ENCODE data around the gene CTCFL.

CTCFL gene

DNA sequence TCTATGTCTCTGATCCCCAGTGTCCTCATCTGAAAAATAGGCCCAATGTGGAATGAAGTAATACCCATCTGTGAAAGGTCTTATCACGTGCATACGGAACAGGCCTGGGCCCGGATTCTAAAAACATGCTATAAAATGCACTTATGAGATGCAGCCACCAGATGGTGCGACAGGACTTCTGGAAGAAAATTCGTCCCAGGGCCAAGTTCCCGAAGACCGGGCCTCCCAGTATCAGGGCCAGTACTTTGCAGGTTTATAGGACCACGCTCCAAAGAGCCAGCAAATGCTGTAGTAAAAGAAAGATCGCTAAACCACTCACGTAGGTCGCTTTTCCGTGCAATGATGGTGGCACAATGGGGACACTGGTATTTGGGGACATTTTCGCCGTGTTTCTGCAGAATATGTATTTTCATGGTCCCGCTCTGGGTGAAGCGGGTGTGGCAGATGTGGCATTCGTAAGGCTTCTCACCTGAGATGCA, 10.6 kb downstream of the CTCFL start:
- TF ChIP-seq, protein P1, sequence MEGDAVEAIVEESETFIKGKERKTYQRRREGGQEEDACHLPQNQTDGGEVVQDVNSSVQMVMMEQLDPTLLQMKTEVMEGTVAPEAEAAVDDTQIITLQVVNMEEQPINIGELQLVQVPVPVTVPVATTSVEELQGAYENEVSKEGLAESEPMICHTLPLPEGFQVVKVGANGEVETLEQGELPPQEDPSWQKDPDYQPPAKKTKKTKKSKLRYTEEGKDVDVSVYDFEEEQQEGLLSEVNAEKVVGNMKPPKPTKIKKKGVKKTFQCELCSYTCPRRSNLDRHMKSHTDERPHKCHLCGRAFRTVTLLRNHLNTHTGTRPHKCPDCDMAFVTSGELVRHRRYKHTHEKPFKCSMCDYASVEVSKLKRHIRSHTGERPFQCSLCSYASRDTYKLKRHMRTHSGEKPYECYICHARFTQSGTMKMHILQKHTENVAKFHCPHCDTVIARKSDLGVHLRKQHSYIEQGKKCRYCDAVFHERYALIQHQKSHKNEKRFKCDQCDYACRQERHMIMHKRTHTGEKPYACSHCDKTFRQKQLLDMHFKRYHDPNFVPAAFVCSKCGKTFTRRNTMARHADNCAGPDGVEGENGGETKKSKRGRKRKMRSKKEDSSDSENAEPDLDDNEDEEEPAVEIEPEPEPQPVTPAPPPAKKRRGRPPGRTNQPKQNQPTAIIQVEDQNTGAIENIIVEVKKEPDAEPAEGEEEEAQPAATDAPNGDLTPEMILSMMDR (IDR thresholded peaks at IDR 0.05), result peak; percentile 68

DNA sequence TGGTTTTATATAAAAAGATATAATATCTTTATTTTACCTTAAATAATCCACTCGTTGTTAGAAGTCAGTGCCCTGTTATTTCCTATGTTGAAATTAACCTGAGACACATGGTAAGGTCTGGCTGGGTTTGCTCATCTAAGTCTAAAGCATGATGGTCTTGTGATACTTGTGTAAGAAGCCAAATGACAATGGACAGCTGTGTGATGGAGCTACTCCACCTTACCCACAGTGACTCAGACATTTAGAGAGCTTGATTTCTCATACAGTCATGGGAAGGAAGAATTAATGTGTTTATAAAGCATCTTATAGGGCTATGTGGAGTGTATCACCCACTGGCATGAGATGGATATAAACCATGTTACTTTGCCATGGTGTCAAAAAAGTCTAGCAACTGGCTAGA, 11.7 kb downstream of the CTCFL start:
- TF ChIP-seq, protein P1 (IDR thresholded peaks at IDR 0.05), result no peak

DNA sequence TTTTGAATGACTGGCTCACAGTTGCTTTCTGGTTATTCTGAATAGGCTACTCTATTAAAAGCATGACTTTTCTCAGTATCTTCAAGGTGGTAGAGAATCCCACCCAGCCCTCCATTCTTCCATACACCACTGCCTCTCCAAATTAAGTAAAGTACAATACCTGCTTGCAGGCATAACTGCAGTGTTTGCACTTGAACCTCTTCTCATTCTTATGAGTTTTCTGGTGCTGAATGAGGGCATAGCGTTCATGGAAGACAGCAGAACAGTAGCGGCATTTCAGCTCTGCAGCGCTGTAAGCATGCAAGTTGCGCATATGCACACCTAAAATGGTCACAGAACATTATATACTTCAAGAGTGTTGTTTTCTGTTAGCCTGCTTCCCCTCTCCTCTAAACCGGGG, 12.5 kb downstream of the CTCFL start:
- TF ChIP-seq, protein P1 (IDR thresholded peaks at IDR 0.05), result no peak

DNA sequence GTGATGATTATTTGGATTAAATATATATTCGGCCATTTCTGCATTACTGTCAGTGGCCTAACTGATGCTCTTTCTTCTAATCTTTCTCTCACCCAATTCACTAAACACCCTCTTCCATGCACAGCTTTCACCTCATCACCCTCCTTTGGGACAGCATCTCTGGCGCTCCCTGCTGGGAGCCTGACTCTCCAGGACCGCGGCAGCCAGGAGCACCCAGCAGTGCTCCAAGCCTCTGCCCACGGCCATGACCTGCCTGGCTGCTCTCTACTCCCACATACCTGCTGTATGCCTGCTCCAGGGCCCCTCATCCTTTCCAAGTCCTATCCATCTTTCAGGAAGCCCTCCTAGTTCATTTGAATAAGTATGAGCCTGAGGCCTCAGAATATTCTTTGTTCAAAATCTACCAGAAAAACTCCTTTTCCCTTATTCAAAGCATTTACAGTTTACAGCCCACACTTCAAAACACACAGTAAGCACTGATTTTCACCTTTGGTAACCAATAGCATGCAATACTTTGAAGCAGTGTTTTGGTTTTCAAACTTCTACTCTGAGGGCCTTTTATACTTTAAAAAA, 15.2 kb downstream of the CTCFL start:
- TF ChIP-seq, protein P1 (IDR thresholded peaks at IDR 0.05), result peak; percentile 66

DNA sequence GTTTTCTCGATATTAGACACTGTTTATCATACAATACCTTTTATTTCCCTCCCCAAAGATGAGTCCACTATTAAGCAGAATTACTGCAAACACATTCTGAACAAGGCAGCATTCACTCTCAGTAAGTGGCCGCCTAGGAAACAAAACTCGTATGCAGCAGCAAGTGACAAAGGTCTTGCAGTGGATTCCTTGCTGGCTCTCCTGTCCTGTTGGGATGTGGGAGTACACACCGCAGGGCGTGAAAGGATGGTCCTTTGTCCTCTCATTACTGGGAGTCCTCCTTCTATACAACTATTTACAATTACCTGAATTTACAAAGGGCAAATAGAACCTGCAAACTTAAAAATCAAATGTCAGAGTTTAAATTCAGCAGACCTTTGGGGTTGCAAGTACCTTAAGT, 16.1 kb downstream of the CTCFL start:
- TF ChIP-seq, protein P1 (IDR thresholded peaks at IDR 0.05), result no peak

DNA sequence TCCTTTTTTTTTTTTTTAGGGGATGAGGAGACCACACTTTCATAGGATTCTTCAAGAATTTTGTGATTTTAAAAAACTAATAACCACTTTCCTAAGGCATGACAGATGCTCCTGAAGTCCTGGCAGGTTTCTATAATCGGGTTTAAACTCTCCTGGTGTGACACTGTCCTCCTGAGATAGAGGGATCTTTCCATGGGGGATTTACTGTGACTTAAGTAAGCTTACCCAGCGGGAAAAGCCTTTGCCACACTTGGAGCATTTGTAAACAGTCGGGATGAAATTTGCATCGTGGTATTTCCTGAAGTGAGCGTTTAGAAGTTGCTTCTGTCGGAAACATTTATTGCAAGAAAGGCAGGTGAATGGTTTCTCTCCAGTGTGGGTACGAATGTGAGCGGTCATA, 16.6 kb downstream of the CTCFL start:
- TF ChIP-seq, protein P1 (IDR thresholded peaks at IDR 0.05), result no peak

DNA sequence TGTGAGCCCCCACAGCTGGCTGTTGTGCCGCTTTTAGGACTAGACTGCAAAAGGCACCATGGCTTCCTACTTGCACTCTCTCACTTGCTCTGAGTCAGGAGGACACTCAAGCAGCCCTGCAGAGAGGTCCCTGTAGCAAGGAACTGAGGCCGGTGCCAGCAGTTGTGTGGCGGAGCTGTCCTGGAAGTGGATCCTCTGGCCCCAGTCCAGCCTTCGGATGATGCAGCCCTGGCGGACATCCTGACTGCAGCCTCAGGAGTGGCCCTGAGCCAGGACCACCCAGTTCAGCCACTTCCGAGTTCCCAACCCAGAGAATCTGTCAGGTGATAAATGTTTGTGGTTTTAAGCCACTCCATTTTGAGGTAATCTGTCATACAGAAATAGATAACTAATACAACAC, 17.5 kb downstream of the CTCFL start:
- TF ChIP-seq, protein P1 (IDR thresholded peaks at IDR 0.05), result no peak

DNA sequence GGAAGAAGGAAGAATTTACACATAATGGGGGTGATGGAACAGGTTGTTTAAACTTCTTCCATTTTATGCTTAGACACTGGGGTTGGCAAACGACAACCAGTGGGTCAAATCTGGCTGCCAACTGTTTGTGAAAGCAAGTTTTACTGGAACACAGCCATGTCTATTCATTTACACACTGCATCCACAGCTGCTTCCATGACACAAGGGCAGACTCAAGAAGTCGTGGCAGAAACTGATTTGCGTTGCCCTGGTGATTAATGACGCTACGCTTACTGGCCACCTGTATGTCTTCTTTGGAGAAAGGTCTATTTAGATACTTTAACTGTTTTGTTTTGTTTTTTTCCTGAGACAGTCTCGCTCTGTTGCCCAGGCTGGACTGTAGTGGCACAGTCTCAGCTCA, 19.0 kb downstream of the CTCFL start:
- TF ChIP-seq, protein P1 (IDR thresholded peaks at IDR 0.05), result no peak

All from LNCAP (cell line).